ENCODE data around the gene SC5D.

DNA sequence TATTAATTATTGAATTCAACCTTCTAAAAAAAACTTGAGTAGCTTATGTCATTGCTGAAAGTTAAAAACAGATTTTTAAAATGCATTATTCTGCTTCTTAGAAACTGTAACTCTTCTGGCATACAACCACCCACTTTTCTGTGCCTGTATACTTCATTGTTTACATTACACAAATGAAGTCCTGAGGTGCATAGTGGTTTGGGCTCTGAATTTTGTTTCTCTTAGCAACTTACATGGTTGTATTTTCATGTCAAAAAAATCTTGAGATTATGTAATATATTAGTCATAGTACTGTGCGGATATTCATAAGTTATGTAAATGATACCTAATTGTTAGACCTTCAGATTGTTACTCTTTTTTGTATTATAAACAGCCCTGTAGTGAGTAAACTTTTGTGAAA, 12.2 kb downstream of the SC5D start:
- TF ChIP-seq POLR2A (IDR thresholded peaks at IDR 0.05) (no peak), POLR2AphosphoS5 (IDR thresholded peaks at IDR 0.05) (no peak)
- TF ChIP-seq, protein P1, sequence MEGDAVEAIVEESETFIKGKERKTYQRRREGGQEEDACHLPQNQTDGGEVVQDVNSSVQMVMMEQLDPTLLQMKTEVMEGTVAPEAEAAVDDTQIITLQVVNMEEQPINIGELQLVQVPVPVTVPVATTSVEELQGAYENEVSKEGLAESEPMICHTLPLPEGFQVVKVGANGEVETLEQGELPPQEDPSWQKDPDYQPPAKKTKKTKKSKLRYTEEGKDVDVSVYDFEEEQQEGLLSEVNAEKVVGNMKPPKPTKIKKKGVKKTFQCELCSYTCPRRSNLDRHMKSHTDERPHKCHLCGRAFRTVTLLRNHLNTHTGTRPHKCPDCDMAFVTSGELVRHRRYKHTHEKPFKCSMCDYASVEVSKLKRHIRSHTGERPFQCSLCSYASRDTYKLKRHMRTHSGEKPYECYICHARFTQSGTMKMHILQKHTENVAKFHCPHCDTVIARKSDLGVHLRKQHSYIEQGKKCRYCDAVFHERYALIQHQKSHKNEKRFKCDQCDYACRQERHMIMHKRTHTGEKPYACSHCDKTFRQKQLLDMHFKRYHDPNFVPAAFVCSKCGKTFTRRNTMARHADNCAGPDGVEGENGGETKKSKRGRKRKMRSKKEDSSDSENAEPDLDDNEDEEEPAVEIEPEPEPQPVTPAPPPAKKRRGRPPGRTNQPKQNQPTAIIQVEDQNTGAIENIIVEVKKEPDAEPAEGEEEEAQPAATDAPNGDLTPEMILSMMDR (IDR thresholded peaks at IDR 0.05) = no peak
